GM21825 (cell line): Measurements from ENCODE around the gene APOH.

Experiments
- ATAC-seq: cut with Tn5 transposase; IDR thresholded peaks from one replicate; pipeline ENCODE4 v1.9.1; 2021; ENCODE audit warnings: mild to moderate bottlenecking, moderate library complexity; ENCODE audit not compliant: unreplicated experiment

The APOH gene

DNA sequence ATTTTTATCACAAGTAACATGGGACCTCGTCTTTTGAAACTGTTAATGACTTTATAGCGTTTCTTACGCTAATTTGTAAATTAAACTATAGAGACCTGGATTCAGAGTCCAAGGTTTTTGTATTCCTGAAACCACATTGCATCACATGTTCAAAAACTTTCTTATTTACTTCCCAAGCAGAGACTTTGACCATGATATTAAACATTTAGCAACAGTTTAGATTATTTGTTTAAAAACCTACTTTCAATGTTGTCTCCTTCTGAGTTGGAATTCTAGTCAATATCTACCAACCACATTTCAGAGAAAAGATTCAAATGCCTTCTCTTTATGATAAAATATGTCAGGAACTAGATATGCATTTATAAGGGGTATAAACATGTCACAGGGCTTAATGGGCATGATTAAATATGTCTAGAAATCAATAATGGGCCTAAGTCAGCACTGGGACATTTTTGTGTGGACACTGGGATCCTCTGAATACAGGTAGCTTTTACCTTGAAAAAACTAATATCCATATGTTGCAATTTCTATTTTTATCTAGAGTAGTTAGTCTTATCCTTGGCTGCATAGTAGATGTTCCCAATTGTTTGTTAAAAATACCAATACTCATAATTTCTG, 6.3 kb upstream of the APOH start:
- no peak for ATAC-seq

DNA sequence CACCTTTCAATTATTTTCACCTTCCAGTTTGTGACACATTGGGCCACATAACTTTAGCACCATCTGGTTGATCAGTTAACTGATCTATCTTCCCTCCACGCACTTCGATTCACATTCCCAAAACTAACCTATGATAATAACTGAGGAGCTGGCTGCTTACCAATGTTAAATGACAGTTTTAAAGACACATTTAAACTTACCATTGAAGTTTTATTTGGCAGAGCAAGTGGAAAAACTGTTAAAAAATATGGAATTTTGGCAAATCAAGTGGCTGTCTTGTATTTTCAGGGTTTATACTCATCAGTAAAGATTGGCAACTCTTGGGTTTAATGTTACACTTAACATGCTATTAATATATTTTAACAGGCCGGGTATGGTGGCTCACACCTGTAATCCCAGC, 5.4 kb upstream of the APOH start:
- no peak for ATAC-seq

DNA sequence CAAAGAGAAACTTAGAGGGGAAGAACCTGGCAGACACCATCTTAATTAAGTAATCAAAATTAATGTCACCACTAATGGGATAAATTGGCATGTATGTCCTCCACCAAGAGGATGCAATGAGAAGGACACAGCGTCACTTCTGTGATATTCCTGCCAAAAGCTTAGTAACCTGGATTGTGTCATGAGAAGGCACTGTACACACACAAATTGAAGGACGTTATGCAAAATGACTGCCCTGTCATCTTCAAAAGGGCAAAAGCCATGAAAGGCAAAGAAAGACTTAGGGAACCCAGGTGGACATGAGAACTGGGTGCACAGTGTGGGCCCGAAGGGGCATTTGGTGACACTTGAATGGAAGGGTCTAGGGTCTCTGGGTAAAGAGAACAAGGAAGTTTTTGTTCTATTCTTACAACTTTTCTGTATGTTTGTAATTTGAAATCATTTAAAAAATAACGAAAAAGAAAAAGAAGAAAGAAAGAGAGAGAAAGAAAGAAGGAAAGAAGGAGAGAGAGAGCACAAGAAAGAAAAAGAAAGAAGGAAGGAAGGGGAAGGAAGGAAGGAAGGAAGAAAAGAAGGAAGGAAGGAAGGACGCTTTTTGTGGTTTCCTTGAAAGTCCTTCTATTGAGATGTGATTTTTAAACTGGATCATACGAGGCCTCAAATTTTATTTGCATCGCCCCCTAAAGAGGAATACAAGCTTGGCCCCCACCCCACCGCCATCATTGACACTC, 4.0 kb upstream of the APOH start:
- no peak for ATAC-seq

DNA sequence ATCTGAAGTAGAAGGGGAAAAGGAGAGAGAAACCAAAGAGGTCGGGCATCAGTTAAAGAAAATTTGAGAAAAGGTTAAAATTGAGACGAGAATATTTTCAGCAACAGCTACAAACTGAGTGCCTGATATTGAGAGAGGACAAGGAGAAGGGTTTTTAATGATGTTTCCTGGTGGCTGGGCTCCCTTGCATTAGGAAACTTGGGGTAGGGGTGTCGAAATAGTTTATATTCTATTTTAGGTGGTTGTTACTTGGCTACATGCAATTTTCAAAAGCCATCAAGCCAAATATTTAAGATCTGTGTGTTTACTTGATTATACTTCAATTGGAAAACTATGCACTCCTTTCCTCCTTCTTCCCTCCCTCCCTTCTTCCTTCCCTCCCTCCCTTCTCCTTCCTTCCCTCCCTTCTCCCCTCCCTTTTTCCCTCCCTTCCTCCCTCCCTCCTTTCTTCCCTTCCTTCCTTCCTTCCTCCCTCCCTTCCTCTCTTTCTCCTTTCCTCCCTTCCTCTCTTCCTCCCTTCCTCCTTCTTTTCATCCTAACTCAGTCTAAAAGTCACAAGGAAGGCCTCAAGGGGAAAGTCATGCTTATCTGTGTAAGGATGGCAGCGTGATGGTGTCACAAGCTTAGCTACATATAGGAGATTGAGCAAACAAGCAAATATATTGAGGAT, 1.8 kb upstream of the APOH start:
- no peak for ATAC-seq

DNA sequence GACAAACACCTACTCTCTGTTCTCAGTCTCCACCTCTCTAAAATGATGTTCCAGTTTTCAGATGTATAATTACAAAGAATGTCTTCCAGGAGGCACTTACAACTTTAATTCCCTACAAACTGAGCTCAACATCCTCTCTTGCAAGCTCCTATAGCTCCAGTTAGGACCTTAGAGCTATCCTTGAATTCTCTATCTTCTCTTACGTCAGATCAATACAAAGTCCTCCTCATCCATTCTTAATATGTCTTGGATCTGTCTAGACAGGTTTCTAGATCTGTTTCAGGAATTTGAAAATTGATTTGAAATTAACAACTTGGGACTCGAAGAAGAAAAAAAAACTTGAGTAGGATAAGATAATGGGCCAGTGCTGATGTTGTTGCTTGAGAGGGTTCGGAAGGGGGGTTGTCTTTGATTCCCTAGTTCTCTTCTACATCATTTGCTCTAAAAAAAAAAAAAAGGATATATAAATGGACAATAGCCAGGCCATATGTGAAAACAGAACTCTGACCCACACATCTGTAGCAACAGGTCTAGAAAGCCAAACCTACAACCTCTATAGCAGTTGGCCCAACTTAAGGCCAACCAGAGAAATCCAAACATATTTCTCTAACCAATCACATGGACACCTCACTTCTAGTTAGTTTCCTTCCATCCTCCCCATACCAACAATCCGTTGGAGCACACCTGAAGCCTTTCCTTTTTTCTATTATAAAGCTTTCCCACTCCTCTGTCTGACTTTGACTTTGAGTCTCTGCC, 746 bp upstream of the APOH start:
- ATAC-seq = no peak

DNA sequence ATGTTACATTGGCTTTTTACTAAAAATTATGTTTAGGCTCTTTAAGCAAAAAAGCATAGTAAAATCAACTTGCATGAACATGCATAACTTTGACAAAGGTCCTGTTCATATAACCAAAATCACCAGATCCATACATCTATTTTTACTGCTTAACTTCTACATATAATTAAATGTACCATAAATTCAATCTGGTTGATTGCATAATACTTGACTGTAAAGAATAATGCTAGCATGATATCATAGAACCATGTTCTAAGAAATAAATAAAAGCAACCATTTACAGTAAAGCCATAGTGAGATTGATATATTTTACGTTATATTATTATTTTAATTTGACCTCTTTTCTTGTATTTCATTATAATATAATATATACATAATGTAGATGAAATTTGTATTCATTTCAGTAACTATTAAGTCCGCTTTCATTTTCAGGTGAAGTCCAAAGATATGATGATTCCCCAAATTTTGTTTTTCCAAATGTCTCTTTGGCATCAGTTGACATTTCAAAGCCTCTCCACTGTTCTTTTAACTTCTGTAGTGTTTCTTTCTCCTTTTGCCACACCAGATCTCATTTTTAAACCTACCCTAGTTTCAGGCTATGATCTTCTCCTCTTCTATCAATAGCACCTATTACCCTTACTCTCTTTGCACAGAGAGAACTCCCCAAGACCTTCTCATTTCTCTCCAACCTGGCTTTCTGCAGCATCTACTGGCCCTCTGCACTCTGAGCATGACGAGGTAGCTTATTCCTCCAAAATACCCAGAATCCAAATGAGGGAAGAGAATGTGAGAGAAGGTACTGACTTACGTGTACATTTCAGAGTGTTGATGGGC, 1.8 kb downstream of the APOH start:
- ATAC-seq = no peak

DNA sequence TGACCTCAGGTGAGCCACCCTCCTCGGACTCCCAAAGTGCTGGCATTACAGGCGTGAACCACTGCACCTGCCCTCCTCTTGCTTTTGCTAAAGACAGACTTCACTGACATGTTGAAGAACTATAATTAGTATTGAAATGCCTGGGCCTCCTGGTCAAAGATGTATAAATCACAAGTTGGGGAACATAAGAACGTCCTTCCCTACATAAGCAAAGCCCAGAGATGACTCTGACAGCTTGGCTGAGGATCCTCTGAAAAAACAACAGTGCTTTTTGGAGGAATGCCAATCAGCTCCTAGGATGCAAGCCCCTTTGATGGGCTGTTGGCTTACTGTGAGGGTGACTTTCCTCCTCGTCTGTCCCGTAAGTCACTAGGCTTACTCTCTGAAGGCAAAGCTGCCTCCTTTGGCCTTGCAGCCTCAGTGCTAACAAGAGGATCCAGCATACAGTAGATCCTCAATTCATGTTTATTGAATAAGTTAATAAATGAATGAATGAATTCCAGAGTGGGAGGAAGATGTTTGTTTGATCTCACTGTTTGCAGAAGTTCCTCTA, 6.3 kb downstream of the APOH start:
- no peak for ATAC-seq

DNA sequence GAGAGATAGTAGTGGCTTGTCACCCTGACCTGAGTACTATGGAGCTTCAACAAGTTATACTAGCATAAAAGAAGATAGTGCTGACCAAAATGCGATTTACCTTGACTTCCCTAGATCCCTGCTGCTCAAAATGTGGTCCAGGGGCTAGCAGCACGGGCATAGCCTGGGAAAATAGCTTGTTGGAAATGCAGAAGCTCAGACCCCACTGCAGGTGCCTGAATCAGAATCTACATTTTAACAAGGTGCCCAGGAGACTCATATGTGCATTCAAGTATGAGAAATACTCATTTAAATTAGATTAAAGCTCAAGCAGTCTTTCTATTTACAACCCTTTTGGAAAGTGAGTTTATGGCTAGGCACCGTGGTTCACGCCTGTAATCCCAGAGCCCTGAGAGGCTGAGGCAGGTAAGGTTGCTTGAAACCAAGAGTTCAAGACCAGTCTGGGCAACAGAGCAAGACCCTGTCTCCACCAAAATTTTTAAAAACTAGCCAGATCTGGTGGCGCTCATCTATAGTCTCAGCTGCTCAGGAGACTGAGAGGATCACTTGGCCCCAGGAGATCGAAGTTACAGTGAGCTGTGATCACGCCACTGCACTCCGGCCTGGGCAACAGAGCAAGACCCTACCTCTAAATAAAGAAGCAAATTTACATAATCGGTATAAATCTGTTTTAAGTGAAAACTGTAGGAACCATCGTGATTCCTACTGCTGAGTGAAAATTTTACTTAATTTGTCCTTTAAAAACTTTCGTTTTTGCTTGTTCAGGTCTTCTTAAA, 7.3 kb downstream of the APOH start:
- no peak for ATAC-seq

DNA sequence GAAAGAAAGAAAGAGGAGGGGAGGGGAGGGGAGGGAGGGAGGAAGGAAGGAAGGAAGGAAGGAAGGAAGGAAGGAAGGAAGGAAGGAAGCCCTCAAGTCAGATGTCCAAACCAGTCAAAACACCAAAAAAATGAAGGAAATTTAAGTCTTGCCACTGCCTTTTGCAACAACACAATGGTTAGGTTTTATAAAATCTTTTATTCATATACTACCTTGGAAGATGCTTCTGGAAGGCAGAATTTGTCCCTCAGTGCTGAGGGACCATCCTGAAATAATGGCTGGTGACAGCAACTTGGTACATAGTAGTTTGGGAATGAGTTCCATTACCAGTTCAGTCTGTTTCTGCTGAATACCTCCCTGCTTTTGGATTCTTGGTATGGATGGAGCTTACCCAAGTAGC, 7.9 kb downstream of the APOH start:
- no peak for ATAC-seq

DNA sequence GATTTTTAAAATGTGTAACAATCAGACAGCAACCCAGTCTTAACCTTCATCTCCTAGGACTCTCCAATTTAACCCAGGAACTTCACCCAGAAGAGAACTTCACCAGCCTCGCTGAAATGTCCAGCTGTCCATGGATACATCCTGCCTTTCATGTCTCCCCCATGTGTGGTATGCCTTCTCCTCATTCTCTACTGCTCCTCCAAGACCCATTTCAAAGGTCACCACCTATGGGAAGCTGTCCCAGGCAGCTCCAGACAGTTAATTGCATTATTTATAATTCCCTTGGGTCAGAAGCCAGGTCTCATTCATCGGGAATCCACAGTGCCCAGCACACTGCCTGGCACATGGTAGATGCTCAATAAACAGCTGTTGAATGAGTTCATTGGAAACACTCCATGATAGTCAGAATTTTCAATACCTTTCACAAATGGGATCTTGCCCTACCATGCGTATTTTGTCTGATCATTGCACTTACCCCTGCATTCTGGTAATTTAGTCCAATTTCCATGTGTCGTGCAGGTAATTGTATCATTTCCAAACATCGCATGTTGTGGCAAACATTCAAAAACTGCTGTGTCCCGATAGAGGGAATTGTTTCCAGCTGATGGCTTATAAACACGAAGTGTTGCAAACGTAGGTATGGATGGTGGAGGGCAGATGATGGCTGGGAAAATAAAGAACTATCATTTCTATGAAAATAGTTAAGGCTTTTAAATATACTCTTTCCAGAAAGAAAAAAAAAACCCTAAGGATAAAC, 9.0 kb downstream of the APOH start:
- no peak for ATAC-seq

DNA sequence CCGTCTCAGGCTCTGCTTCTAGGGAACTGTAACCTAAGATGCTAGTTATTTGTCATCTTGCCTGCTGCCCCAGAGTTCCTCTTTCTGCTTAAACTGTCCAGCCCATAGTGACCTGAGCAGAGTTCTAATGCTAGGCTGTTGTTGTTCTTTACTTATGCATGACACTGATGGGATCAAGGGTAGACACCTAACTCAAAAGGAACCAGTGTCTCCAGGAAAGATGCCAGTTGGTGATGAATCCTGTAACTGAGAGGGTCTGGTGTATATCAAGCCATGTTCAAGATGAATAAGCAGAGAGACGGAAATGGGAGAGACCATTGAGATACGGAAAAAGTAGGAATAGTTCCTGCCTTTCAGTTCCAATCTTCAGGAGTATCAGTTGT, 13.7 kb downstream of the APOH start:
- no peak for ATAC-seq

DNA sequence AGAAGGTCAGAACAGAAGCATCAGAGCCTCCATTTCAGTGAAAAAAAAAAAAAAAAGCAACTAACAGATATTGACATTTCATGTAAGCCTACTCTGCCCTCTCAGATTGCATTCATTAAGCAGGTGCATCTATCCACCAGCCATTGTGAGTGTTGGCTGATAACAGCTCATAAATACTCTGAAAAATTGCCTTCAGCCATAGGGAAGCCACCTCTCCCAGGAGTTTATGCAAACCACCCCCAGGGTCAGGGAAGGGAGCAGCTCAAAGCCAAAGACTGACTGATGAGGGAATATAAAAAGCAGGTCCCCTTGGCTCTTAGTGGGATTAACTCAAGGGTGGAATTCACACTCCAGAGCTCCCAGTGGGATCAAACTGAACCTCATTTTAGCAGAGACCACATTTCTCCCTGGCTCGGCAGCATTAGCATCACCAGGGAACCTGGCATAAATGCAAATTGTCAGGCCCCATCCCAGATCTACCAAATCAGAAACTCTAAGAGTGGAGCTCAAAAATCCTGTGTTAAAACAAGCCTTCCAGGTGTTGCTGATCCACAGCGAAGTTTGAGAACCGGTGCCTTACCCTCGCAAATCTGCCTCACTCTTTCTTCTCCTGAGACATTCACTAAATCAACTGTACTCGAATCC, 14.2 kb downstream of the APOH start:
- ATAC-seq = no peak

DNA sequence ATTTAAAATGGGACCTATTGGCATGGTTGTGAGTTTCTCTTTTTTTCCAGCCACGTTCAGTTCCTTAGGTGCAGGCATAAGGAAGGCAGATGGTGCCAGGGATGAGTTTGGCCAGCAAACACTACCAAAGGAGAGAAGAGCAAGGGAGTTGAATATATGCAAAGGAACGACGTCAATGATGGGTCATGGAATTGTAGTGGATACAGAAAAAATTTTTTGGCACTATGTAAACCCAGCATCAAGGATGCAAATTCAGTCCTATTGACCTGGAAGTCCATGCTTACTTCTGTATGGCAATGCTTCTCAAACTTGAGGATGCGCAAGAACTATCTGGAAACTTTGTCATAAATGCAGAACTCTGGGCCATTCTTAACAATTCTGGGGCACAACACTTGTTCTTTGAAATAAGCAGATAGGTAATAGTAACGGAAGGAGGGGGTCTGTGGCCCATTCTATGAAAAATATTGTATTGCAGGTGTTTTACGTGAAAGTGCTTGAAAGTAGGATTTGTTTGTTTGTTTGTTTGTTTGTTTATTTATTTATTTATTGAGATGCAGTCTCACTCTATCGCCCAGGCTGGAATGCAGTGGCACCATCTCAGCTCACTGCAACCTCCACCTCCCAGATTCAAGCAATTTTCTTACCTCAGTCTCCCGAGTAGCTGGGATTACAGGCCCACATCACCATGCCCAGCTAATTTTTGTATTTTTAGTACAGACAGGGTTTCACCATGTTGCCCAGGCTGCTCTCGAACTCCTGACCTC, 18.0 kb downstream of the APOH start:
- ATAC-seq = no peak

DNA sequence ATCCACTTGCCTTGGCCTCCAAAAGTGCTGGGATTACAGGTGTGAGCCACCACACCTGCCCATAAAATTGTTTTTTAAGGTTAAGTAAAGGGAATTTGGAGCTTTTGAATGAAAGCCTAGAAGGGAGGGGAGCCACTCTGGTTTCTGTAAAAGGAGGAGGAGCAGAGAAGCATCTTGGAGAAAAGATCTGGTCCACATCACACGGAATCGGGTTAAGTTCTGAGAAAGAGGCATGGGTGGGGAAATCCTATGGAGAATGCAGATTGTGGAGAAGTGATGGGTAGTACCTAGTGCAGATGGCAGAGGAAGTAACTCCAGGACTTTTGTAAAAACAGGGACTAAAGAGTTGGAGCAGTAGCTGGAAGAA, 19.0 kb downstream of the APOH start:
- ATAC-seq = no peak

DNA sequence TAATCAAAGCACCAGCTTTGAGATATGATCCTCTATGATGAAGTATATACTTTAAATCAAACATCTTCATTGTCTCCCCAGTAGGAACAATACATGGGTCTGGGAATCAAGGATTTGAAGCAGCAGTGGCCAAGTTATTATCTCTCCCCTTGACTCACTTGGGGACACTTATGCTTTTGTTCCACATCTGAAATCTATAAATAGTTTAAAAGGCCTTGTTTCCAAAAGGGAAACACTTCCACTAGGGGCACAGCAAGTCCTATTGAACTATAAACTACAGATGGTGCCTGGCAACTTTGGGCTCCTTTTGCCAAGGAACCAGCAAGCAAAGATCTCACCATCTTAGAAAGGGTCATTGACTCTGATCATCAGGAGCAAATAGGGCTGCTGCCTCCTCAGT, 21.3 kb downstream of the APOH start:
- ATAC-seq = no peak

DNA sequence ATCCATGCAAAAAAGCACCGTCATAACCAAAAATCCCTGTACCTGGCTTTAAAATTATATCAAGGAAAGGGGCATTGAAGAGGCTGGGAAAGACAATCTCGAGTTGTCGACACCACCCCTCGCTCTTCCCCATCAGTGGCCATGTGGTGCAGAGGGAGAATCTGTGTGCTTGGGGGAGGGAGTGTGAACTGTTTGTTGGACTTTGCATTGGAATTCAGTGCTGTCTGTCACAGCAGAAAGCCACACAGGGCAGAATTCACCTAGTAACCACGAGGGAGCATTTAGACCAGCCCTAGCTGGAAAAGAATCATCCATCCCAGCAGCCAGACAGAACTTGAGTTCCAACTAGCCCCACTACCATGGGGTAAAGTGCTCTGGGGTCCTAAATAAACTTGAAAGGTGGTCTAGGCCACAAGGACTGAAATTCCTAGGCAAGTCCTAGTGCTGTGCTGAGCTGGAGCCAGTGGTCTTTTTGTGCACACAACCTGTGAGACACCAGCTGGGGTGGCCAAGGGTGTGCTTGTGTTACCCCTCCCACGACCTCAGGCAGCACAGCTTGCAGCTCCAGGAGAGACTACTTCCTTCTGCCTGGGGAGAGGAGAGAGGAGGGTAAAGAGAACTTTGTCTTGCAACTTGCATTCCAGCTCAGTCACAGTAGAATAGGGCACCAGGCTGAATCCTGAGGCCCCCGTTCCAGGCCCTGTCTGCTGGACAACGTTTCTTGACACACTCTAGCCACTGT, 25.8 kb downstream of the APOH start:
- no peak for ATAC-seq

DNA sequence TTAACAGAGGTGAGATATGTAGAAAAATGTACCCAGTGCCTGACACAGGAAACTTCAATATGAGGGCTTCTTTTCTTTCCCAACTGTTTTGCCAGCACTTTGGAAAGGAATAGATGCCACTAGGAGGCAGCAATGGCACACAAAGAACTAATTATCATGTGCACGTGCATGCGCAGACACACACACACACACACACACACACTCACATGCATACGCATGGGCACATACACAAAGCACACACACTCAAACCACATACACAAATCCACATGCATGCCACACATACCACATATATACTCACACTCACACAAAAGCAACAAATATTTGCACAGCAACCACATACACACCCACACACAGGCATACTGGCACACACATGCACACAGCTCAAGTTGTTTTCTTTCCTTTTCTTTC, 28.5 kb downstream of the APOH start:
- ATAC-seq = no peak
